WTC11 (cell line): ENCODE data around the gene NLRC5. TPM values are rescaled to one million over a fixed set of nuclear protein-coding genes. Genes with fewer than 3 reads are reported as not detected.

Experiments
- ATAC-seq: fragments of 200-7000 bp; cut with Tn5 transposase; 2 replicates; pipeline ENCODE4 v1.10.0; 2021; ENCODE audit warnings: mild to moderate bottlenecking, moderate library complexity
- CTCF ChIA-PET: fragments of 300-600 bp; sonication (Branson Sonifier 250); formaldehyde crosslinking; loops from one replicate; lab custom pipeline; 2021; ENCODE audit warnings: antibody characterized with exemption; lab: Charles Lee
- POLR2A ChIA-PET: fragments of 350-600 bp; sonication (Branson Sonifier 250); formaldehyde crosslinking; loops from one replicate; lab custom pipeline; 2021; ENCODE audit warnings: antibody characterized with exemption; lab: Charles Lee
- DNase-seq: peaks from one replicate; pipeline ENCODE4 v3.0.0; 2021; ENCODE audit warnings: low spot score
- H3K27ac Mint-ChIP-seq: 2 replicates; pipeline ENCODE4 v1.8.0; 2021; ENCODE audit warnings: mixed read lengths
- H3K27me3 Mint-ChIP-seq: 2 replicates; pipeline ENCODE4 v1.8.0; 2021; ENCODE audit warnings: low read depth, mild to moderate bottlenecking, moderate library complexity, mixed read lengths
- H3K36me3 Mint-ChIP-seq: 2 replicates; pipeline ENCODE4 v1.8.0; 2021; ENCODE audit warnings: mixed read lengths
- H3K4me1 Mint-ChIP-seq: 2 replicates; pipeline ENCODE4 v1.8.0; 2022; ENCODE audit warnings: mixed read lengths
- H3K4me3 Mint-ChIP-seq: 2 replicates; pipeline ENCODE4 v1.8.0; 2021; ENCODE audit warnings: mild to moderate bottlenecking, moderate library complexity, mixed read lengths
- H3K9me3 Mint-ChIP-seq: 2 replicates; pipeline ENCODE4 v1.8.0; 2021; ENCODE audit warnings: mixed read lengths
- AFF4 ChIP-seq: sonication (generic); formaldehyde crosslinking; IDR thresholded peaks from 2 replicates; pipeline ENCODE4 v1.8.1; 2023; ENCODE audit warnings: mild to moderate bottlenecking, missing genetic modification reagents, borderline replicate concordance
- ARID4B ChIP-seq: sonication (generic); formaldehyde crosslinking; IDR thresholded peaks from 2 replicates; pipeline ENCODE4 v1.8.0; 2023; ENCODE audit warnings: missing genetic modification reagents, mild to moderate bottlenecking, borderline replicate concordance
- GTF2I ChIP-seq: fragments of 250-450 bp; sonication (Bioruptor Pico); conservative IDR thresholded peaks from 2 replicates; pipeline ENCODE4 v1.4.0; 2021; ENCODE audit warnings: mild to moderate bottlenecking
- IRF2 ChIP-seq: sonication (generic); formaldehyde crosslinking; IDR thresholded peaks from 2 replicates; pipeline ENCODE4 v1.8.0; 2022; ENCODE audit warnings: low read depth, missing genetic modification reagents, borderline replicate concordance
- JAZF1 ChIP-seq: fragments of 250-450 bp; sonication (Bioruptor Pico); IDR thresholded peaks from 2 replicates; pipeline ENCODE4 v1.9.0; 2021; ENCODE audit warnings: moderate library complexity, mild to moderate bottlenecking, inconsistent platforms
- JUN ChIP-seq: sonication (generic); formaldehyde crosslinking; IDR thresholded peaks from 2 replicates; pipeline ENCODE4 v1.8.0; 2023; ENCODE audit warnings: mild to moderate bottlenecking, missing genetic modification reagents
- MXD4 ChIP-seq: fragments of 250-450 bp; sonication (Bioruptor Pico); IDR thresholded peaks from 2 replicates; pipeline ENCODE4 v1.8.0; 2021; ENCODE audit warnings: mild to moderate bottlenecking, moderate library complexity, borderline replicate concordance
- NFATC4 ChIP-seq: fragments of 250-450 bp; sonication (Bioruptor Pico); IDR thresholded peaks from 2 replicates; pipeline ENCODE4 v1.9.0; 2021; ENCODE audit warnings: mild to moderate bottlenecking
- NR1H2 ChIP-seq: sonication (generic); formaldehyde crosslinking; IDR thresholded peaks from 2 replicates; pipeline ENCODE4 v1.9.0; 2021; ENCODE audit warnings: mild to moderate bottlenecking, moderate library complexity, missing genetic modification reagents
- NR3C1 ChIP-seq: sonication (generic); formaldehyde crosslinking; conservative IDR thresholded peaks from 2 replicates; pipeline ENCODE4 v1.8.1; 2023; ENCODE audit warnings: low read depth, mild to moderate bottlenecking, missing genetic modification reagents
- PRRX2 ChIP-seq: fragments of 250-450 bp; sonication (Bioruptor Pico); IDR thresholded peaks from 2 replicates; pipeline ENCODE4 v1.8.0; 2021; ENCODE audit warnings: mild to moderate bottlenecking
- RORB ChIP-seq: fragments of 250-450 bp; sonication (Bioruptor Pico); IDR thresholded peaks from 2 replicates; pipeline ENCODE4 v1.9.0; 2021; ENCODE audit warnings: mild to moderate bottlenecking
- TEAD4 ChIP-seq: sonication (generic); formaldehyde crosslinking; IDR thresholded peaks from 2 replicates; pipeline ENCODE4 v1.8.0; 2022; ENCODE audit warnings: mild to moderate bottlenecking, missing genetic modification reagents
- ZNF263 ChIP-seq: sonication (generic); formaldehyde crosslinking; IDR thresholded peaks from 2 replicates; pipeline ENCODE4 v1.8.1; 2022; ENCODE audit warnings: low read depth, mild to moderate bottlenecking, moderate library complexity, missing genetic modification reagents
- ZNF396 ChIP-seq: fragments of 250-450 bp; sonication (Bioruptor Pico); IDR thresholded peaks from 2 replicates; pipeline ENCODE4 v1.8.0; 2021; ENCODE audit warnings: mild to moderate bottlenecking, moderate library complexity, borderline replicate concordance
- ZNF671 ChIP-seq: fragments of 250-450 bp; sonication (Bioruptor Pico); IDR thresholded peaks from 2 replicates; pipeline ENCODE4 v1.8.0; 2021; ENCODE audit warnings: mild to moderate bottlenecking
- total RNA-seq: library from RNA; stranded (reverse); gene quantifications from 3 replicates; pipeline ENCODE4 v1.2.3, GENCODE V29; 2021
- TF ChIP-seq, protein P1 (sequence below): sonication (generic); formaldehyde crosslinking; IDR thresholded peaks from 2 replicates; pipeline ENCODE4 v1.8.1; 2023; ENCODE audit warnings: mild to moderate bottlenecking, missing genetic modification reagents
- TF ChIP-seq, protein P2 (sequence below): sonication (generic); formaldehyde crosslinking; IDR thresholded peaks from 2 replicates; pipeline ENCODE4 v1.8.0; 2022; ENCODE audit warnings: missing genetic modification reagents

The NLRC5 gene
- total RNA-seq, 1 experiment from 2014 or later: 2.8 TPM

DNA sequence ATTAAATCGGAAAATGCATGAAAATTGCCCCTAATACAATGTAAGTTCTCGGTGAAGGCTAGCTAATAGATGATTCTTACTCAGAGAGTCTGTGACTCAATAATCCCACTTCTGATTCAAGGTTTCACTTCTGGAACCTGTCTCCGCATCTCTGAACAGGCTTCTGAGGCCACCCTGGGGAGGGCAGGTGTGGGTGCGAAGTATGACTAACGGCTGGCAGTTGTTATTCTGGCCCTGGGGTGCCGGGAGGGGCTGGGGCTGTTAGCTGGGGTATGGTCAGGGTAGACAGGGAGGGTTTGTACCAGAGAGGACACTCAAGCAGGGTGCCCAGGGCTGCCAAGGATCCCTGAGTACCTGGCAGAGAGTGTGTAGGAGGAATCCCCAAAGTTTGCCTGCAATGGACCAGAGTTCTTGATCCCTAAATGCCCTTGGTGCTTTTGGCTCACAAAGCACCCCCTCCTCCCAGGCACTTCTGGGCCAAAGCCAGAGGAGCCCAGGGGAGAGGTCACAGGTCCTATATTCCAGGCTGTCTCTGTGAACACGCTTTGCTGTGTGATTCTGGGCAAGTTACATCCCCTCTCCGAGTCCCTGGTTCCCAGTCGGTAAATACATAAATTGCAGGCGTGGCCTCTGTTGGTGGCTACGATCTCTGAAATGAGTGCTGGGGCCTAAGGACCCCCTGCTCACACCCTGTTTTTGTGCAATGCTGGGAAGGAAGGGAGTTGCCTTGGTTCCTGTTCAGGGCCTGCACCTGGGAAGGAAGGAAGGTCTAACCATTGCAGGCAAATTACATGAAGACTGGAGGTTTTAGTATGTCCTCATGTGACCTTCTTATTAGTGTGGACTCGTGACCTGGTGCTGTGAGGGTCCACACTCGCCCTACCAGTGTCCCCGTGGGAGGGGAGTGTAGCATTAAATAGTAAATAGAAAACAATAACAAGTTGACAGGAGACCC lies 53.1 kb downstream of the NLRC5 start (continued):
- TF ChIP-seq, protein P1, sequence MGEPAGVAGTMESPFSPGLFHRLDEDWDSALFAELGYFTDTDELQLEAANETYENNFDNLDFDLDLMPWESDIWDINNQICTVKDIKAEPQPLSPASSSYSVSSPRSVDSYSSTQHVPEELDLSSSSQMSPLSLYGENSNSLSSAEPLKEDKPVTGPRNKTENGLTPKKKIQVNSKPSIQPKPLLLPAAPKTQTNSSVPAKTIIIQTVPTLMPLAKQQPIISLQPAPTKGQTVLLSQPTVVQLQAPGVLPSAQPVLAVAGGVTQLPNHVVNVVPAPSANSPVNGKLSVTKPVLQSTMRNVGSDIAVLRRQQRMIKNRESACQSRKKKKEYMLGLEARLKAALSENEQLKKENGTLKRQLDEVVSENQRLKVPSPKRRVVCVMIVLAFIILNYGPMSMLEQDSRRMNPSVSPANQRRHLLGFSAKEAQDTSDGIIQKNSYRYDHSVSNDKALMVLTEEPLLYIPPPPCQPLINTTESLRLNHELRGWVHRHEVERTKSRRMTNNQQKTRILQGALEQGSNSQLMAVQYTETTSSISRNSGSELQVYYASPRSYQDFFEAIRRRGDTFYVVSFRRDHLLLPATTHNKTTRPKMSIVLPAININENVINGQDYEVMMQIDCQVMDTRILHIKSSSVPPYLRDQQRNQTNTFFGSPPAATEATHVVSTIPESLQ (CRISPR knock-in tag): no peak
- TF ChIP-seq MXD4 (CRISPR knock-in tag): no peak
- no peak for TF ChIP-seq RORB (CRISPR knock-in tag)
- no peak for TF ChIP-seq ZNF671 (CRISPR knock-in tag)
- TF ChIP-seq NR1H2 (CRISPR knock-in tag): no peak
- no peak for TF ChIP-seq JAZF1 (CRISPR knock-in tag)
- TF ChIP-seq ARID4B (CRISPR knock-in tag): no peak
- TF ChIP-seq AFF4 (CRISPR knock-in tag): no peak

- H3K4me1 Mint-ChIP-seq: peaks cover 19% of the 10 kb centered on the region
- ATAC-seq: no peak
- CTCF ChIA-PET: no interaction called here
- H3K9me3 Mint-ChIP-seq: peaks cover 6% of the 10 kb centered on the region
- TF ChIP-seq GTF2I (CRISPR knock-in tag) (no peak), ZNF396 (CRISPR knock-in tag) (no peak), TEAD4 (CRISPR knock-in tag) (no peak), NFATC4 (no peak), NR3C1 (CRISPR knock-in tag) (no peak), PRRX2 (no peak), IRF2 (CRISPR knock-in tag) (no peak), ZNF263 (CRISPR knock-in tag) (no peak), JUN (CRISPR knock-in tag) (no peak)
- TF ChIP-seq, protein P1 (CRISPR knock-in tag): no peak
- TF ChIP-seq, protein P2, sequence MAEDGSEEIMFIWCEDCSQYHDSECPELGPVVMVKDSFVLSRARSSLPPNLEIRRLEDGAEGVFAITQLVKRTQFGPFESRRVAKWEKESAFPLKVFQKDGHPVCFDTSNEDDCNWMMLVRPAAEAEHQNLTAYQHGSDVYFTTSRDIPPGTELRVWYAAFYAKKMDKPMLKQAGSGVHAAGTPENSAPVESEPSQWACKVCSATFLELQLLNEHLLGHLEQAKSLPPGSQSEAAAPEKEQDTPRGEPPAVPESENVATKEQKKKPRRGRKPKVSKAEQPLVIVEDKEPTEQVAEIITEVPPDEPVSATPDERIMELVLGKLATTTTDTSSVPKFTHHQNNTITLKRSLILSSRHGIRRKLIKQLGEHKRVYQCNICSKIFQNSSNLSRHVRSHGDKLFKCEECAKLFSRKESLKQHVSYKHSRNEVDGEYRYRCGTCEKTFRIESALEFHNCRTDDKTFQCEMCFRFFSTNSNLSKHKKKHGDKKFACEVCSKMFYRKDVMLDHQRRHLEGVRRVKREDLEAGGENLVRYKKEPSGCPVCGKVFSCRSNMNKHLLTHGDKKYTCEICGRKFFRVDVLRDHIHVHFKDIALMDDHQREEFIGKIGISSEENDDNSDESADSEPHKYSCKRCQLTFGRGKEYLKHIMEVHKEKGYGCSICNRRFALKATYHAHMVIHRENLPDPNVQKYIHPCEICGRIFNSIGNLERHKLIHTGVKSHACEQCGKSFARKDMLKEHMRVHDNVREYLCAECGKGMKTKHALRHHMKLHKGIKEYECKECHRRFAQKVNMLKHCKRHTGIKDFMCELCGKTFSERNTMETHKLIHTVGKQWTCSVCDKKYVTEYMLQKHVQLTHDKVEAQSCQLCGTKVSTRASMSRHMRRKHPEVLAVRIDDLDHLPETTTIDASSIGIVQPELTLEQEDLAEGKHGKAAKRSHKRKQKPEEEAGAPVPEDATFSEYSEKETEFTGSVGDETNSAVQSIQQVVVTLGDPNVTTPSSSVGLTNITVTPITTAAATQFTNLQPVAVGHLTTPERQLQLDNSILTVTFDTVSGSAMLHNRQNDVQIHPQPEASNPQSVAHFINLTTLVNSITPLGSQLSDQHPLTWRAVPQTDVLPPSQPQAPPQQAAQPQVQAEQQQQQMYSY (CRISPR knock-in tag): no peak
- TF ChIP-seq, all 79 proteins: peak for 0
- no peak for DNase-seq
- Mint-ChIP-seq H3K27me3 (no peaks in the 10 kb centered on the region), H3K36me3 (no peaks in the 10 kb centered on the region; the same call in 1 of the 2 replicates), H3K4me3 (no peak overlapping the region), H3K27ac (no peak overlapping the region)
- POLR2A ChIA-PET: no interaction called here
Measured at GRCh38 chr16:57043248-57043647, 53.9 kb downstream of the NLRC5 start.
